ENCODE measurements around the gene SPACA7. TPM values are rescaled to one million over a fixed set of nuclear protein-coding genes. Genes with fewer than 3 reads are reported as not detected.

Gene SPACA7
- total RNA-seq, 4 donors from 2014 or later: not detected

DNA sequence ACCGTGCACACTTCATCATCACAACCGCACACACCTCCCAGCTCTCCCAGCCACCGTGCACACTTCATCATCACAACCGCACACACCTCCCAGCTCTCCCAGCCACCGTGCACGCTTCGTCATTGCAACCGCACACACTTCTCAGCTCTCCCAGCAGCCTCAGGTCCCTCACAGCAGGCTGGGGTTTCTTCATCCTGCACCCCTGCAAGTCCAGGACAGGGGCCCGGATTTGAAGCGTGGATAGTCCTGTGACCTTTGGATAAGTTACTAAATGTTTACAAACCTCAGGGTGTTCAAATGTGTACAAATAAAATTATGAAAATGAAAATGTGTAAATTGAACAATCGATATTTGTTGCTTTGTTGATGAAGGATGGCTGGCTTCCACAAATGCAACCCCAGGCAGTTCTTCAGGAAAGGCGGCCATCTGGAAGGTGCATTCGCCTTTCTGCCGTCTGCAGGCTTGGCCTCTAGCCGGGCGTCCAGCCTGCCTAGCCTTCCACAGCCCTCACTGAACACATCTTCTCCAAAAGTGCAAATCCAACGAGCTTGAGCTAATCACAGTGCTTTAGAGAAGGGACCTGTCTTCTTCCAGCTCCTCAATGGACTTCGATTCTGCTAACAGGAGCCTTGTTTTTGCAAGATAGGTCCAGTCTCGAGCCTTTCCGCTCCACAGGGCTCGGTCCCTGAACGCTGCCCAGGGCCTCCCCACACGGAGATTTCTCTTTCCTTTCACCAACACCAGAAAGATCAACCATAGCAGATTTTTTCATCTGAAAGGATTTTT is 74.2 kb downstream of the SPACA7 start:
- Histone ChIP-seq H3K9me3 (no peaks in the 10 kb centered on the region), H3K36me3 (no peaks in the 10 kb centered on the region), H3K4me1 (no peaks in the 10 kb centered on the region), H3K27me3 (no peaks in the 10 kb centered on the region), H3K27ac (no peak overlapping the region), H3K4me3 (replicated peaks in 1 of 3) (no peak overlapping the region)
- DNase-seq: no peak
- TF ChIP-seq CTCF (IDR thresholded peaks at IDR 0.05): no peak
- TF ChIP-seq POLR2A (IDR thresholded peaks at IDR 0.05): no peak
- WGBS, 2 donors: 75 to 77% methylated on average over 20 of the region's 23 CpGs
- intact Hi-C loops (cut with DNase I): no loop called here

- no peaks in the 10 kb centered on the region for H3K27me3 ChIP-seq
- no peak overlapping the region for H3K4me3 ChIP-seq (replicated peaks in 1 of 3)
- WGBS, 2 donors: 52 to 54% methylated on average over 9 of the region's 9 CpGs
- no peaks in the 10 kb centered on the region for H3K9me3 ChIP-seq
- H3K27ac ChIP-seq: no peak overlapping the region
- TF ChIP-seq CTCF (IDR thresholded peaks at IDR 0.05) (no peak), POLR2A (IDR thresholded peaks at IDR 0.05) (no peak)
- intact Hi-C loops (cut with DNase I): no loop called here
- no peak for DNase-seq
- H3K36me3 ChIP-seq: no peaks in the 10 kb centered on the region
- H3K4me1 ChIP-seq: no peaks in the 10 kb centered on the region
Measured at GRCh38 chr13:112450904-112451240, 74.7 kb downstream of the SPACA7 start.

GRCh38 chr13:112451512-112452379 is 75.6 kb downstream of the SPACA7 start:
- WGBS, 2 donors: 83 to 86% methylated on average over 33 to 38 of the region's 43 CpGs
- H3K9me3 ChIP-seq: no peaks in the 10 kb centered on the region
- TF ChIP-seq POLR2A (IDR thresholded peaks at IDR 0.05): no peak
- TF ChIP-seq CTCF (IDR thresholded peaks at IDR 0.05): no peak
- H3K36me3 ChIP-seq: no peaks in the 10 kb centered on the region
- intact Hi-C loops (cut with DNase I): no loop called here
- H3K27me3 ChIP-seq: no peaks in the 10 kb centered on the region
- no peak overlapping the region for H3K4me3 ChIP-seq (replicated peaks in 1 of 3)
- no peaks in the 10 kb centered on the region for H3K4me1 ChIP-seq
- no peak for DNase-seq
- no peak overlapping the region for H3K27ac ChIP-seq

GRCh38 chr13:112452380-112453206 is 76.4 kb downstream of the SPACA7 start:
- Histone ChIP-seq H3K4me1 (no peaks in the 10 kb centered on the region), H3K27ac (no peak overlapping the region), H3K9me3 (no peaks in the 10 kb centered on the region), H3K36me3 (no peaks in the 10 kb centered on the region), H3K4me3 (replicated peaks in 1 of 3) (no peak overlapping the region), H3K27me3 (no peaks in the 10 kb centered on the region)
- intact Hi-C loops (cut with DNase I): no loop called here
- TF ChIP-seq CTCF (IDR thresholded peaks at IDR 0.05): no peak
- no peak for TF ChIP-seq POLR2A (IDR thresholded peaks at IDR 0.05)
- 81 to 87% methylated on average over 9 to 19 of the region's 36 CpGs for WGBS, 2 donors
- DNase-seq: no peak
